ENCODE results near the gene OR2L13. TPM values are rescaled to one million over a fixed set of nuclear protein-coding genes. Genes with fewer than 3 reads are reported as not detected.
A peak's percentile ranks its signal among the peaks of the same experiment; 100 is the strongest.
"Not testable (repeated sequence)": the region's sequence is repeated elsewhere in the genome, so short reads cannot be mapped to it uniquely, and the experiment has no call there.

The OR2L13 gene
- total RNA-seq, 6 donors from 2014 or later, result not detected

DNA sequence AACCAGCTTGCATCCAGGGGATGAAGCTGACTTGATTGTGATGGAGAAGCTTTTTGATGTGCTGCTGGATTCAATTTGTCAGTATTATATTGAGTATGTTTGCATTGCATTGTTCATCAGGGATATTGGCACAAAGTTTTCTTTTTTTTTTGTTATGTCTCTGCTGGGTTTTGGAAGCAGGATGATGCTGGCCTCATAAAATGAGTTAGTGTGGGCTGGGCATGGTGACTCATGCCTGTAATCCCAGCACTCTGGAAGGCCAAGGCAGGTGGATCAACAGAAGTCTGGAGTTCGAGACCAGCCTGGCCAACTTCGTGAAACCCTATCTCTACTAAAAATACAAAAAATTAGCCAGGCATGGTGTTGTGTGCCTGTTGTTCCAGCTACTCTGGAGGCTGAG, 39.7 kb upstream of the OR2L13 start:
- TF ChIP-seq, protein P1, sequence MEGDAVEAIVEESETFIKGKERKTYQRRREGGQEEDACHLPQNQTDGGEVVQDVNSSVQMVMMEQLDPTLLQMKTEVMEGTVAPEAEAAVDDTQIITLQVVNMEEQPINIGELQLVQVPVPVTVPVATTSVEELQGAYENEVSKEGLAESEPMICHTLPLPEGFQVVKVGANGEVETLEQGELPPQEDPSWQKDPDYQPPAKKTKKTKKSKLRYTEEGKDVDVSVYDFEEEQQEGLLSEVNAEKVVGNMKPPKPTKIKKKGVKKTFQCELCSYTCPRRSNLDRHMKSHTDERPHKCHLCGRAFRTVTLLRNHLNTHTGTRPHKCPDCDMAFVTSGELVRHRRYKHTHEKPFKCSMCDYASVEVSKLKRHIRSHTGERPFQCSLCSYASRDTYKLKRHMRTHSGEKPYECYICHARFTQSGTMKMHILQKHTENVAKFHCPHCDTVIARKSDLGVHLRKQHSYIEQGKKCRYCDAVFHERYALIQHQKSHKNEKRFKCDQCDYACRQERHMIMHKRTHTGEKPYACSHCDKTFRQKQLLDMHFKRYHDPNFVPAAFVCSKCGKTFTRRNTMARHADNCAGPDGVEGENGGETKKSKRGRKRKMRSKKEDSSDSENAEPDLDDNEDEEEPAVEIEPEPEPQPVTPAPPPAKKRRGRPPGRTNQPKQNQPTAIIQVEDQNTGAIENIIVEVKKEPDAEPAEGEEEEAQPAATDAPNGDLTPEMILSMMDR (IDR thresholded peaks at IDR 0.05), result no peak
- no peak for TF ChIP-seq EP300 (IDR thresholded peaks at IDR 0.05)

DNA sequence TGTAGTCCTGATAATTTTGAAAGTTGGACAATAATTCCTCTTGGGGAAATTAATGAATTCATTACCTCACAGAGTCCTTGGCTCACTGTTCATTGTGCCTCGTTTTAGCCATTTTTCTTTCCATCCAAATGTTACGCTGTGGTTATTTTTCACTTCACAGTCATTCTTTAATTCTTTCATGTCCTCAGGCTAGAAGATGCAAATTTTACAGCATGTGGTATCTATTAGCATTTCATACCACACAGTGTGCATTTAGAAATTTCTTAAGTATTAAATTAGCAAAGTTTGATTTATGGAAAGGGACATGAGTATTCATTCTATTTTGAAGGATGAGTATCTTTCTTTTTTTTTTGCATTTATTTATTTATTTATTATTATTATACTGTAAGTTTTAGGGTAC, 29.9 kb upstream of the OR2L13 start:
- WGBS, 2 donors, result 76 to 81% methylated on average over 2 of the region's 2 CpGs
- TF ChIP-seq, protein P1 (IDR thresholded peaks at IDR 0.05), result no peak
- no peak for TF ChIP-seq EP300 (IDR thresholded peaks at IDR 0.05)
- no peak for TF ChIP-seq POLR2A (IDR thresholded peaks at IDR 0.05)
- no peak for TF ChIP-seq POLR2AphosphoS5 (IDR thresholded peaks at IDR 0.05)
- DNase-seq, result no peak
- ATAC-seq (ENCODE audit: low FRiP score in 2 of 2), result no peak
- Histone ChIP-seq H3K36me3 (no peaks in the 10 kb centered on the region), H3K4me1 (no peaks in the 10 kb centered on the region), H3K9me3 (no peaks in the 10 kb centered on the region), H3K4me3 (no peak overlapping the region), H3K27me3 (no peaks in the 10 kb centered on the region), H3K27ac (no peak overlapping the region)

More for the DNA sequence above, 39.7 kb upstream of the OR2L13 start:
- Histone ChIP-seq H3K27me3 (no peaks in the 10 kb centered on the region), H3K36me3 (no peaks in the 10 kb centered on the region), H3K9me3 (no peaks in the 10 kb centered on the region), H3K4me1 (no peaks in the 10 kb centered on the region), H3K4me3 (no peak overlapping the region), H3K27ac (no peak overlapping the region)
- 62 to 76% methylated on average over 2 of the region's 2 CpGs for WGBS, 2 donors
- no peak for ATAC-seq (ENCODE audit: low FRiP score in 2 of 2)
- no peak for DNase-seq

DNA sequence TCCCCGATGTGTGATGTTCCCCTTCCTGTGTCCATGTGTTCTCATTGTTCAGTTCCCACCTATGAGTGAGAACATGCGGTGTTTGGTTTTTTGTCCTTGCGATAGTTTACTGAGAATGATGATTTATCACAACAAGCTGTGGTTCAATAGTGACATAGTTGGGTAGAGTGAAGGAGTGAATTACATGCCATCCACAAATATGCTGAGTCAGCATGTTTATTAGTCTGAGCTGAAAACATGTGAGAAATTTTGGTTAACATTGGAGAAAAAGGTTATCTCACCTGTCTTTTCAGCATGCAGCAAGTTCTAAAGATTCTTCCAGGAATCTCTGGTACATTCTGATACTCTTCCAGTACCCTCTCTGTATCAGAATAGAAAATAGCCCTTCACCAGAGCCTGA, 29.4 kb upstream of the OR2L13 start:
- Histone ChIP-seq H3K4me3 (no peak overlapping the region), H3K4me1 (no peaks in the 10 kb centered on the region), H3K27ac (no peak overlapping the region), H3K27me3 (no peaks in the 10 kb centered on the region), H3K9me3 (no peaks in the 10 kb centered on the region), H3K36me3 (no peaks in the 10 kb centered on the region)
- 89 to 90% methylated on average over 3 of the region's 3 CpGs for WGBS, 2 donors
- no peak for DNase-seq
- ATAC-seq (ENCODE audit: low FRiP score in 2 of 2), result no peak
- TF ChIP-seq EP300 (IDR thresholded peaks at IDR 0.05) (no peak), POLR2AphosphoS5 (IDR thresholded peaks at IDR 0.05) (no peak), POLR2A (IDR thresholded peaks at IDR 0.05) (no peak)
- TF ChIP-seq, protein P1 (IDR thresholded peaks at IDR 0.05), result no peak

DNA sequence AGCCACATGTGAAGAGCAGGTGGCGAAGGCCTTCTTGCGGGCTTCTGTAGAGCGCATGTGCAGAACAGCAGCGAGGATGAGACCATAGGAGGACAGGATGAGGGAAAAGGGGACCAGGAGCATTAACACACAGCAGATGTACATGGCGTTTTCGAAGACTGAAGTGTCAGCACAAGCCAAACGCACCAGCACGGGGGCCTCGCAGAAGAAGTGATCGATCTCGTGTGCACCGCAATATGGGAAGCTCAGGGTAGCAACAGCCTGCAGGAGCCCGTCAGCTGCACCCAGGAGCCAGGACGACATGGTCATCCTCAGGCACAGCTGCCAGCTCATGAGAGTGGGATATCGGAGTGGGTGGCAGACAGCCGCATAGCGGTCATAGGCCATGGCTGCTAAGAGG, 11.1 kb upstream of the OR2L13 start:
- H3K4me1 ChIP-seq, H3K36me3 ChIP-seq, H3K27ac ChIP-seq, H3K27me3 ChIP-seq, H3K4me3 ChIP-seq, H3K9me3 ChIP-seq: not testable (repeated sequence)
- ATAC-seq (ENCODE audit: low FRiP score in 2 of 2) (peak; percentile 16 to 69), DNase-seq (peak in 1 of 2 donors; percentile 27)
- WGBS, 2 donors, result 87 to 90% methylated on average over 2 to 5 of the region's 17 CpGs

DNA sequence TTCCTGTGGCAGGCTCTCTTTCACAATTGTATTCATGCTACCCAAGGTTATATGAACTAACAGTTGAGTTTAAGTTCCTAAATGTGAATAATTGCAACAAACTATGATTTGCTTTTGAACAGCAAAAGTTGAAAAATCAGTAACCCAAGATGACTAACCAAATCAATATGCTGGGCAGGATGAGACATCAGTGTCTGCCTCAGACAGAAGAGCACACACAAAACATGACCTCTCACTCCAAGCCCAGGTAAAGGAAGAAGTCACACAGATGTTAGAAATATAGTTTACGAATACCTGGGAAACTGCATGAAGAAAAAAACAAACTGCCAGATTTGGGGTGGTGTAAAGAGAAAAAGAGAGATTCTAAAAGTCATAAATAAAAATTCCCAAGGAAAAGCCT, 3.5 kb downstream of the OR2L13 start:
- H3K36me3 ChIP-seq, result no peaks in the 10 kb centered on the region
- no peaks in the 10 kb centered on the region for H3K4me1 ChIP-seq
- WGBS, 2 donors, result 73 to 74% methylated on average over 1 of the region's 1 CpG
- no peak overlapping the region for H3K27ac ChIP-seq
- no peaks in the 10 kb centered on the region for H3K9me3 ChIP-seq
- H3K4me3 ChIP-seq, result no peak overlapping the region
- DNase-seq (no peak), ATAC-seq (ENCODE audit: low FRiP score in 2 of 2) (no peak)
- TF ChIP-seq POLR2A (IDR thresholded peaks at IDR 0.05) (no peak), EP300 (IDR thresholded peaks at IDR 0.05) (no peak), POLR2AphosphoS5 (IDR thresholded peaks at IDR 0.05) (no peak)
- TF ChIP-seq, protein P1 (IDR thresholded peaks at IDR 0.05), result no peak
- H3K27me3 ChIP-seq, result no peaks in the 10 kb centered on the region

Data from upper lobe of left lung (tissue), 6 donors.